Mucosa of stomach (tissue), 1 donor: ENCODE measurements around the gene MYO15B.

Experiments
- H3K27me3 ChIP-seq: one replicate; pipeline ENCODE4 v1.7.0; 2013; ENCODE audit warnings: mild to moderate bottlenecking, low read length; ENCODE audit not compliant: control insufficient read depth, insufficient read depth
- H3K36me3 ChIP-seq: one replicate; pipeline ENCODE4 v1.7.0; 2013; ENCODE audit warnings: low read length; ENCODE audit not compliant: control insufficient read depth, insufficient read depth
- H3K4me1 ChIP-seq: one replicate; pipeline ENCODE4 v1.7.0; 2013; ENCODE audit warnings: mild to moderate bottlenecking, low read length; ENCODE audit not compliant: control insufficient read depth, insufficient read depth
- H3K4me3 ChIP-seq: one replicate; pipeline ENCODE4 v1.7.0; 2013; ENCODE audit warnings: low read length
- H3K9ac ChIP-seq: one replicate; pipeline ENCODE4 v1.7.0; 2013; ENCODE audit warnings: mild to moderate bottlenecking, low read length, moderate library complexity
- H3K9me3 ChIP-seq: one replicate; pipeline ENCODE4 v1.7.0; 2013; ENCODE audit warnings: mild to moderate bottlenecking, low read length, moderate library complexity; ENCODE audit not compliant: control insufficient read depth
- donor health status: Pancreatic carcinoma.

The MYO15B gene

GRCh38 chr17:75673487-75673886 lies 85.9 kb downstream of the MYO15B start:
- Histone ChIP-seq H3K9ac (no peak overlapping the region), H3K36me3 (no peaks in the 10 kb centered on the region), H3K27me3 (no peaks in the 10 kb centered on the region), H3K9me3 (no peaks in the 10 kb centered on the region), H3K4me3 (no peak overlapping the region), H3K4me1 (peaks cover 7% of the 10 kb centered on the region)
